Esophagus squamous epithelium (tissue), 5 donors: ENCODE measurements around the gene CLP1. TPM values are rescaled to one million over a fixed set of nuclear protein-coding genes. Genes with fewer than 3 reads are reported as not detected.

ENCODE experiments used
- DNase-seq: peaks from one replicate; lab custom pipeline; 2025; lab: John Stamatoyannopoulos, UW
- H3K27ac ChIP-seq, 4 donors: fragments of 200-600 bp; sonication (generic); one replicate each; pipeline ENCODE4 v1.5.1; 2016 to 2019; ENCODE audit warnings: mild to moderate bottlenecking in 1 of 4
- H3K27me3 ChIP-seq, 4 donors: fragments of 200-600 bp; sonication (generic); 1 replicate in 3 of 4; 2 replicates in 1 of 4; pipeline versions ENCODE4 v1.5.1 to v1.6.0; 2017 to 2021; ENCODE audit warnings: antibody characterized with exemption in 1 of 4
- H3K36me3 ChIP-seq, 3 donors: fragments of 200-600 bp; sonication (generic); one replicate each; pipeline ENCODE4 v1.5.1; 2016 to 2019
- H3K4me1 ChIP-seq, 3 donors: fragments of 200-600 bp; sonication (generic); one replicate each; pipeline ENCODE4 v1.5.1; 2017 to 2019
- H3K4me3 ChIP-seq, 4 donors: fragments of 200-600 bp; sonication (generic); 1 replicate in 3 of 4; 2 replicates in 1 of 4; pipeline ENCODE4 v1.5.1; 2016 to 2019; ENCODE audit warnings: mild to moderate bottlenecking in 2 of 4, moderate library complexity in 1 of 4
- H3K9me3 ChIP-seq, 3 donors: fragments of 200-600 bp; sonication (generic); one replicate each; pipeline ENCODE4 v1.5.1; 2016 to 2019
- CTCF ChIP-seq, 6 experiments: fragments of 450-650 bp in 4 of 6; fragments of 200-600 bp in 2 of 6; sonication (generic) in 2 of 6; IDR thresholded peaks; one replicate each; pipeline ENCODE4 v1.5.1; 2016 to 2019; ENCODE audit warnings: antibody characterized with exemption in 6 of 6, mild to moderate bottlenecking in 4 of 6, moderate library complexity in 4 of 6
- POLR2A ChIP-seq, 4 donors: fragments of 450-650 bp; IDR thresholded peaks; one replicate each; pipeline ENCODE4 v1.6.1; 2017; ENCODE audit warnings: antibody characterized with exemption in 4 of 4, mild to moderate bottlenecking in 4 of 4, moderate library complexity in 3 of 4
- WGBS, 2 donors: methylation state at CpG; one replicate each; pipeline ENCODE4 v1.1.5; 2018; 5-methylcytosine and 5-hydroxymethylcytosine counted together
- intact Hi-C: fragments of 100-400 bp; cut with DNase I; formaldehyde crosslinking; loops from one replicate; pipeline ENCODE4 v1.15.0; 2022
- total RNA-seq, 4 donors: library from RNA; depleted of rRNA; stranded (reverse); fragments of >200 nt; gene quantifications; one replicate each; pipeline ENCODE4 v1.1.0, GENCODE V29; 2016
- donor health status: DM: yes; HTN: yes; CAD: no.

CLP1 gene
- total RNA-seq = 10 to 100 TPM in 3 of 4 donors, 1 to 10 TPM in 1; 9.5 to 26.6 (median 14.7) TPM

GRCh38 chr11:57657194-57658022 is at the start of gene CLP1:
CLP1 (plus strand) TSS chr11:57657762; CDS start chr11:57659477, 1,715 bp downstream.
- peak in 3 of 6 experiments; percentile 2 to 34 (median 8) for TF ChIP-seq CTCF (IDR thresholded peaks at IDR 0.05)
- peak in 2 of 4 donors; percentile 35 to 81 for TF ChIP-seq POLR2A (IDR thresholded peaks at IDR 0.05)
- Histone ChIP-seq H3K27me3 (peaks cover 0 to 3% (median 0%) of the 10 kb centered on the region in 4 donors), H3K4me1 (peaks cover 4 to 29% (median 13%) of the 10 kb centered on the region in 3 donors), H3K27ac (peak within 1 kb of the TSS; percentile 84 to 96 (median 92)), H3K9me3 (no peaks in the 10 kb centered on the region), H3K4me3 (peak within 1 kb of the TSS; percentile 49 to 89 (median 68)), H3K36me3 (peaks cover 9 to 37% (median 13%) of the 10 kb centered on the region in 3 donors)
- 0 to 1% methylated on average over 19 to 28 of the region's 45 CpGs for WGBS, 2 donors
- peak; percentile 97 for DNase-seq
- intact Hi-C loops = no loop called here

GRCh38 chr11:57610170-57610569 is 47.4 kb upstream of the CLP1 start:
- Histone ChIP-seq H3K9me3 (no peaks in the 10 kb centered on the region), H3K27ac (no peak overlapping the region), H3K27me3 (no peaks in the 10 kb centered on the region), H3K4me3 (no peak overlapping the region), H3K36me3 (peaks cover 0 to 95% (median 11%) of the 10 kb centered on the region in 3 donors), H3K4me1 (no peaks in the 10 kb centered on the region)
- WGBS, 2 donors = 85 to 92% methylated on average over 4 of the region's 4 CpGs
- no peak for DNase-seq
- TF ChIP-seq POLR2A (IDR thresholded peaks at IDR 0.05) = no peak
- TF ChIP-seq CTCF (IDR thresholded peaks at IDR 0.05) = no peak
- intact Hi-C loops = no loop called here

GRCh38 chr11:57614234-57614772 is 43.3 kb upstream of the CLP1 start:
- peaks cover 0 to 69% (median 7%) of the 10 kb centered on the region in 3 donors for H3K36me3 ChIP-seq
- 36 to 71% methylated on average over 5 to 9 of the region's 10 CpGs for WGBS, 2 donors
- intact Hi-C loops = no loop called here

GRCh38 chr11:57615308-57615707 is 42.3 kb upstream of the CLP1 start:
- no peak for DNase-seq
- H3K27me3 ChIP-seq = no peaks in the 10 kb centered on the region
- intact Hi-C loops = no loop called here
- peaks cover 0 to 62% (median 7%) of the 10 kb centered on the region in 3 donors for H3K36me3 ChIP-seq
- TF ChIP-seq POLR2A (IDR thresholded peaks at IDR 0.05) (no peak), CTCF (IDR thresholded peaks at IDR 0.05) (no peak)
- H3K4me3 ChIP-seq = no peak overlapping the region
- H3K9me3 ChIP-seq = peaks cover 0 to 10% (median 0%) of the 10 kb centered on the region in 3 donors
- 42 to 75% methylated on average over 1 of the region's 1 CpG for WGBS, 2 donors
- H3K4me1 ChIP-seq = peaks cover 0 to 12% (median 0%) of the 10 kb centered on the region in 3 donors
- H3K27ac ChIP-seq = no peak overlapping the region

More at GRCh38 chr11:57614234-57614772, 43.3 kb upstream of the CLP1 start:
- no peak for DNase-seq
- Histone ChIP-seq H3K4me1 (peaks cover 0 to 12% (median 0%) of the 10 kb centered on the region in 3 donors), H3K27me3 (no peaks in the 10 kb centered on the region), H3K27ac (no peak overlapping the region), H3K9me3 (peaks cover 0 to 5% (median 0%) of the 10 kb centered on the region in 3 donors), H3K4me3 (no peak overlapping the region)
- TF ChIP-seq CTCF (IDR thresholded peaks at IDR 0.05) (no peak), POLR2A (IDR thresholded peaks at IDR 0.05) (no peak)

GRCh38 chr11:57616595-57616994 is 41.0 kb upstream of the CLP1 start:
- intact Hi-C loops = no loop called here
- H3K4me1 ChIP-seq = peaks cover 0 to 12% (median 0%) of the 10 kb centered on the region in 3 donors
- no peaks in the 10 kb centered on the region for H3K27me3 ChIP-seq
- peaks cover 0 to 10% (median 0%) of the 10 kb centered on the region in 3 donors for H3K9me3 ChIP-seq
- peaks cover 0 to 50% (median 7%) of the 10 kb centered on the region in 3 donors for H3K36me3 ChIP-seq
- TF ChIP-seq POLR2A (IDR thresholded peaks at IDR 0.05) = no peak
- no peak for TF ChIP-seq CTCF (IDR thresholded peaks at IDR 0.05)
- no peak overlapping the region for H3K4me3 ChIP-seq
- 51 to 71% methylated on average over 2 to 3 of the region's 3 CpGs for WGBS, 2 donors
- no peak for DNase-seq
- H3K27ac ChIP-seq = no peak overlapping the region
